ENCODE results near the gene DCAF7.
A peak's percentile ranks its signal among the peaks of the same experiment; 100 is the strongest.

The DCAF7 gene

GRCh38 chr17:63587770-63588169 lies 37.5 kb downstream of the DCAF7 start:
- H3K27ac Mint-ChIP-seq: no peak overlapping the region
- no peaks in the 10 kb centered on the region for H3K9me3 Mint-ChIP-seq
- H3K4me1 Mint-ChIP-seq: peaks cover 19% of the 10 kb centered on the region
- H3K4me3 Mint-ChIP-seq: no peak overlapping the region
- H3K36me3 Mint-ChIP-seq: peaks cover 10% of the 10 kb centered on the region
- no peaks in the 10 kb centered on the region for H3K27me3 Mint-ChIP-seq

GRCh38 chr17:63588797-63589196 lies 38.5 kb downstream of the DCAF7 start:
- Mint-ChIP-seq H3K4me3 (no peak overlapping the region), H3K27ac (no peak overlapping the region), H3K9me3 (no peaks in the 10 kb centered on the region), H3K4me1 (peaks cover 17% of the 10 kb centered on the region), H3K36me3 (peaks cover 10% of the 10 kb centered on the region), H3K27me3 (no peaks in the 10 kb centered on the region)

GRCh38 chr17:63589646-63590045 lies 39.4 kb downstream of the DCAF7 start:
- peaks cover 13% of the 10 kb centered on the region for H3K4me1 Mint-ChIP-seq
- no peaks in the 10 kb centered on the region for H3K9me3 Mint-ChIP-seq
- H3K36me3 Mint-ChIP-seq: peaks cover 10% of the 10 kb centered on the region
- no peaks in the 10 kb centered on the region for H3K27me3 Mint-ChIP-seq
- H3K27ac Mint-ChIP-seq: no peak overlapping the region
- H3K4me3 Mint-ChIP-seq: no peak overlapping the region

- Mint-ChIP-seq H3K27me3 (no peaks in the 10 kb centered on the region), H3K9me3 (no peaks in the 10 kb centered on the region), H3K4me1 (peaks cover 4% of the 10 kb centered on the region), H3K36me3 (peaks cover 7% of the 10 kb centered on the region), H3K4me3 (no peak overlapping the region), H3K27ac (peak overlapping the region; percentile 51)
Measured at GRCh38 chr17:63592797-63593196, 42.5 kb downstream of the DCAF7 start.

GRCh38 chr17:63595132-63595531 lies 44.9 kb downstream of the DCAF7 start:
- Mint-ChIP-seq H3K36me3 (peaks cover 3% of the 10 kb centered on the region), H3K9me3 (no peaks in the 10 kb centered on the region), H3K27ac (no peak overlapping the region), H3K4me1 (peaks cover 16% of the 10 kb centered on the region), H3K27me3 (no peaks in the 10 kb centered on the region), H3K4me3 (no peak overlapping the region)

GRCh38 chr17:63596856-63597586 lies 46.7 kb downstream of the DCAF7 start:
- no peaks in the 10 kb centered on the region for H3K9me3 Mint-ChIP-seq
- H3K4me1 Mint-ChIP-seq: peaks cover 26% of the 10 kb centered on the region
- H3K4me3 Mint-ChIP-seq: no peak overlapping the region
- no peaks in the 10 kb centered on the region for H3K36me3 Mint-ChIP-seq
- no peaks in the 10 kb centered on the region for H3K27me3 Mint-ChIP-seq
- H3K27ac Mint-ChIP-seq: no peak overlapping the region

- Mint-ChIP-seq H3K4me1 (peaks cover 26% of the 10 kb centered on the region), H3K27me3 (no peaks in the 10 kb centered on the region), H3K36me3 (no peaks in the 10 kb centered on the region), H3K4me3 (no peak overlapping the region), H3K9me3 (no peaks in the 10 kb centered on the region), H3K27ac (no peak overlapping the region)
Measured at GRCh38 chr17:63598281-63598680, 48.0 kb downstream of the DCAF7 start.

GRCh38 chr17:63600569-63601438 lies 50.5 kb downstream of the DCAF7 start, which contains the start of gene TACO1:
Gene TACO1, plus strand, starts transcription at chr17:63600895. Its CDS starts 189 bp downstream, at chr17:63601084.
- peaks cover 26% of the 10 kb centered on the region for H3K4me1 Mint-ChIP-seq
- H3K27ac Mint-ChIP-seq: peak within 1 kb of the TSS; percentile 95
- peaks cover 4% of the 10 kb centered on the region for H3K36me3 Mint-ChIP-seq
- H3K27me3 Mint-ChIP-seq: no peaks in the 10 kb centered on the region
- H3K9me3 Mint-ChIP-seq: no peaks in the 10 kb centered on the region
- H3K4me3 Mint-ChIP-seq: peak within 1 kb of the TSS; percentile 98

- Mint-ChIP-seq H3K27ac (peak overlapping the region; percentile 95), H3K4me3 (peak overlapping the region; percentile 98), H3K9me3 (no peaks in the 10 kb centered on the region), H3K36me3 (peaks cover 6% of the 10 kb centered on the region), H3K27me3 (no peaks in the 10 kb centered on the region), H3K4me1 (peaks cover 26% of the 10 kb centered on the region)
Measured at GRCh38 chr17:63601439-63602371, 51.4 kb downstream of the DCAF7 start.

- Mint-ChIP-seq H3K9me3 (no peaks in the 10 kb centered on the region), H3K27ac (peak overlapping the region; percentile 95), H3K36me3 (peaks cover 13% of the 10 kb centered on the region), H3K27me3 (no peaks in the 10 kb centered on the region), H3K4me1 (peaks cover 30% of the 10 kb centered on the region), H3K4me3 (peak overlapping the region; percentile 57)
Measured at GRCh38 chr17:63609816-63610573, 59.7 kb downstream of the DCAF7 start.

GRCh38 chr17:63610854-63611253 lies 60.6 kb downstream of the DCAF7 start:
- Mint-ChIP-seq H3K4me1 (peaks cover 30% of the 10 kb centered on the region), H3K36me3 (peaks cover 9% of the 10 kb centered on the region), H3K27me3 (no peaks in the 10 kb centered on the region), H3K4me3 (peak overlapping the region; percentile 42), H3K9me3 (no peaks in the 10 kb centered on the region), H3K27ac (peak overlapping the region; percentile 95)

- Mint-ChIP-seq H3K9me3 (no peaks in the 10 kb centered on the region), H3K27me3 (no peaks in the 10 kb centered on the region), H3K36me3 (peaks cover 8% of the 10 kb centered on the region), H3K4me3 (peak overlapping the region; percentile 42), H3K4me1 (peaks cover 30% of the 10 kb centered on the region), H3K27ac (peak overlapping the region; percentile 95)
Measured at GRCh38 chr17:63611354-63611753, 61.1 kb downstream of the DCAF7 start.

GRCh38 chr17:63613663-63614062 lies 63.4 kb downstream of the DCAF7 start:
- Mint-ChIP-seq H3K4me1 (peaks cover 30% of the 10 kb centered on the region), H3K27me3 (no peaks in the 10 kb centered on the region), H3K27ac (no peak overlapping the region), H3K9me3 (no peaks in the 10 kb centered on the region), H3K4me3 (no peak overlapping the region), H3K36me3 (peaks cover 8% of the 10 kb centered on the region)

- Mint-ChIP-seq H3K4me1 (peaks cover 38% of the 10 kb centered on the region), H3K4me3 (peak overlapping the region; percentile 93), H3K36me3 (no peaks in the 10 kb centered on the region), H3K9me3 (no peaks in the 10 kb centered on the region), H3K27ac (peak overlapping the region; percentile 82), H3K27me3 (no peaks in the 10 kb centered on the region)
Measured at GRCh38 chr17:63621229-63621683, 71.0 kb downstream of the DCAF7 start.

Data from activated naive CD4-positive, alpha-beta T cell treated with anti-CD3 and anti-CD28 coated beads, Interleukin-2, amount 50 U/mL, for 24 hours (primary cell).